Measurements from ENCODE around the gene CYLD. TPM values are rescaled to one million over a fixed set of nuclear protein-coding genes. Genes with fewer than 3 reads are reported as not detected.

CYLD gene
- total RNA-seq, 2 experiments from 2014 or later: 7.4 to 14.9 TPM

GRCh38 chr16:50744881-50745280 lies 3.0 kb downstream of the CYLD start:
- DNase-seq (ENCODE audit: low spot score): no peak
- peaks cover 12% of the 10 kb centered on the region for H3K4me1 ChIP-seq (ENCODE audit: insufficient read depth, low read length, poor library complexity, severe bottlenecking)
- TF ChIP-seq EZH2phosphoT487 (IDR thresholded peaks at IDR 0.05; ENCODE audit: borderline replicate concordance, low read depth, low read length) (no peak), CTCF (conservative IDR thresholded peaks at IDR 0.05; ENCODE audit: low read length) (no peak)
- CTCF ChIA-PET (ENCODE audit: unreplicated experiment): no interaction called here
- no peaks in the 10 kb centered on the region for H3K9me2 ChIP-seq (ENCODE audit: insufficient read depth, low read length)
- no peak overlapping the region for H2AFZ ChIP-seq (ENCODE audit: low read length)
- BruUV-seq (replicated peaks): no TSS peak
- no peaks in the 10 kb centered on the region for H3K9me3 ChIP-seq (ENCODE audit: low read length)
- no peaks in the 10 kb centered on the region for H3K36me3 ChIP-seq (ENCODE audit: insufficient read depth, low read length)
- no peak overlapping the region for H3K4me2 ChIP-seq (ENCODE audit: low read length)
- H4K20me1 ChIP-seq (ENCODE audit: insufficient read depth, low read length): no peaks in the 10 kb centered on the region
- POLR2A ChIA-PET: interaction anchor here (0.6 to 1.1 kb wide), 4 partner anchors 10 to 323 kb away, joined by 3 to 5 read pairs (median 4); no protein-coding TSS in a partner anchor
- H3K4me3 ChIP-seq (ENCODE audit: low read depth, low read length, poor library complexity, severe bottlenecking): no peak overlapping the region
- intact Hi-C loops (cut with micrococcal nuclease; ENCODE audit: unreplicated experiment): loop anchor here (5.0 to 10.0 kb wide), 3 partner anchors 73 to 378 kb away; partner anchors contain the start of genes BRD7 and NKD1
- H3K79me2 ChIP-seq (ENCODE audit: insufficient read depth, low read depth, low read length): no peaks in the 10 kb centered on the region
- no peak overlapping the region for H3K27ac ChIP-seq (ENCODE audit: low read depth, low read length, poor library complexity, severe bottlenecking)

GRCh38 chr16:50745940-50746339 lies 4.1 kb downstream of the CYLD start:
- Histone ChIP-seq H2AFZ (ENCODE audit: low read length) (no peak overlapping the region), H3K36me3 (ENCODE audit: insufficient read depth, low read length) (no peaks in the 10 kb centered on the region), H3K9me2 (ENCODE audit: insufficient read depth, low read length) (no peaks in the 10 kb centered on the region), H3K4me3 (ENCODE audit: low read depth, low read length, poor library complexity, severe bottlenecking) (no peak overlapping the region), H3K79me2 (ENCODE audit: insufficient read depth, low read depth, low read length) (no peaks in the 10 kb centered on the region), H3K9me3 (ENCODE audit: low read length) (no peaks in the 10 kb centered on the region), H3K4me2 (ENCODE audit: low read length) (no peak overlapping the region), H3K4me1 (ENCODE audit: insufficient read depth, low read length, poor library complexity, severe bottlenecking) (peaks cover 12% of the 10 kb centered on the region), H4K20me1 (ENCODE audit: insufficient read depth, low read length) (no peaks in the 10 kb centered on the region), H3K27ac (ENCODE audit: low read depth, low read length, poor library complexity, severe bottlenecking) (no peak overlapping the region)
- no TSS peak for BruUV-seq (replicated peaks)
- POLR2A ChIA-PET: interaction anchor here (0.6 kb wide), 1 partner anchor 521 kb away, joined by 3 read pairs; no protein-coding TSS in a partner anchor
- CTCF ChIA-PET (ENCODE audit: unreplicated experiment): no interaction called here
- DNase-seq (ENCODE audit: low spot score): no peak
- intact Hi-C loops (cut with micrococcal nuclease; ENCODE audit: unreplicated experiment): loop anchor here (5.0 to 10.0 kb wide), 2 partner anchors 74 to 201 kb away; partner anchors contain the start of gene NKD1
- TF ChIP-seq CTCF (conservative IDR thresholded peaks at IDR 0.05; ENCODE audit: low read length) (no peak), EZH2phosphoT487 (IDR thresholded peaks at IDR 0.05; ENCODE audit: borderline replicate concordance, low read depth, low read length) (no peak)

GRCh38 chr16:50747207-50747956 lies 5.5 kb downstream of the CYLD start:
- H3K9me3 ChIP-seq (ENCODE audit: low read length): no peaks in the 10 kb centered on the region
- H2AFZ ChIP-seq (ENCODE audit: low read length): 0 out of 2 replicates have a peak overlapping the region, but pooled peaks have one; percentile 7
- peak; percentile 36 for DNase-seq (ENCODE audit: low spot score)
- H3K4me2 ChIP-seq (ENCODE audit: low read length): no peak overlapping the region
- H3K79me2 ChIP-seq (ENCODE audit: insufficient read depth, low read depth, low read length): no peaks in the 10 kb centered on the region
- no peaks in the 10 kb centered on the region for H3K36me3 ChIP-seq (ENCODE audit: insufficient read depth, low read length)
- H3K4me3 ChIP-seq (ENCODE audit: low read depth, low read length, poor library complexity, severe bottlenecking): no peak overlapping the region
- H3K27ac ChIP-seq (ENCODE audit: low read depth, low read length, poor library complexity, severe bottlenecking): no peak overlapping the region
- TF ChIP-seq CTCF (conservative IDR thresholded peaks at IDR 0.05; ENCODE audit: low read length) (peak; percentile 74), EZH2phosphoT487 (IDR thresholded peaks at IDR 0.05; ENCODE audit: borderline replicate concordance, low read depth, low read length) (no peak)
- ChIA-PET POLR2A (no interaction called here), CTCF (ENCODE audit: unreplicated experiment) (no interaction called here)
- peaks cover 6% of the 10 kb centered on the region for H3K4me1 ChIP-seq (ENCODE audit: insufficient read depth, low read length, poor library complexity, severe bottlenecking)
- intact Hi-C loops (cut with micrococcal nuclease; ENCODE audit: unreplicated experiment): loop anchor here (5.0 to 10.0 kb wide), 2 partner anchors 75 to 203 kb away; partner anchors contain the start of gene NKD1
- no peaks in the 10 kb centered on the region for H4K20me1 ChIP-seq (ENCODE audit: insufficient read depth, low read length)
- BruUV-seq (replicated peaks): no TSS peak
- no peaks in the 10 kb centered on the region for H3K9me2 ChIP-seq (ENCODE audit: insufficient read depth, low read length)
